SK-N-SH (cell line): Measurements from ENCODE around the gene TMEM30A. TPM values are rescaled to one million over a fixed set of nuclear protein-coding genes. Genes with fewer than 3 reads are reported as not detected.

Experiments
- CTCF ChIA-PET: fragments of 300-600, 350-600 bp; formaldehyde crosslinking; extraction: SDS; loops from one replicate; lab custom pipeline; 2021; lab: Yijun Ruan, JAX
- POLR2A ChIA-PET: fragments of 350-600 bp; sonication (Branson Sonifier 250); formaldehyde crosslinking; extraction: SDS; loops from one replicate; lab custom pipeline; 2020; ENCODE audit warnings: antibody characterized with exemption, inconsistent platforms; lab: Yijun Ruan, JAX
- DNase-seq: peaks from one replicate; pipeline ENCODE4 v3.0.0; 2012
- H2AFZ ChIP-seq: fragments of 200-600 bp; sonication (generic); 2 replicates; pipeline ENCODE4 v1.8.1; 2016; ENCODE audit warnings: antibody characterized with exemption, mild to moderate bottlenecking, low read depth
- H3F3A ChIP-seq: fragments of 200-600 bp; sonication (generic); replicated peaks from 2 replicates; pipeline ENCODE3; 2016; ENCODE audit warnings: antibody characterized with exemption, mild to moderate bottlenecking; ENCODE audit not compliant: insufficient read depth
- H3K27ac ChIP-seq, 2 experiments: fragments of 200-500 bp in 1 of 2; fragments of 200-600 bp in 1 of 2; sonication (Bioruptor generic) in 1 of 2; sonication (generic), shearing (Covaris generic) in 1 of 2; 2 replicates each; pipeline versions ENCODE4 v1.5.1 to v1.6.1; 2014 to 2016; ENCODE audit warnings: low read depth in 2 of 2, inconsistent platforms in 1 of 2, low read length in 1 of 2, mild to moderate bottlenecking in 1 of 2, mixed read lengths in 1 of 2
- H3K27me3 ChIP-seq: fragments of 200-600 bp; sonication (generic), shearing (Covaris generic); 2 replicates; pipeline ENCODE4 v1.6.1; 2016; ENCODE audit warnings: mixed run types; ENCODE audit not compliant: insufficient read depth
- H3K36me3 ChIP-seq, 2 experiments: fragments of 200-500 bp in 1 of 2; fragments of 200-600 bp in 1 of 2; sonication (Bioruptor generic) in 1 of 2; sonication (generic) in 1 of 2; replicated peaks in 1 of 2; 2 replicates each; pipeline versions ENCODE3 to v1.5.1; 2014 to 2016; ENCODE audit warnings: low read length in 1 of 2, mild to moderate bottlenecking in 1 of 2; ENCODE audit not compliant: insufficient read depth in 2 of 2, control insufficient read depth in 1 of 2
- H3K4me1 ChIP-seq, 2 experiments: fragments of 200-500 bp in 1 of 2; fragments of 200-600 bp in 1 of 2; sonication (Bioruptor generic) in 1 of 2; sonication (generic), shearing (Covaris generic) in 1 of 2; 2 replicates each; pipeline versions ENCODE4 v1.5.1 to v1.6.1; 2014 to 2016; ENCODE audit warnings: low read depth in 1 of 2, low read length in 1 of 2, mixed run types in 1 of 2; ENCODE audit not compliant: insufficient read depth in 2 of 2, control insufficient read depth in 1 of 2
- H3K4me2 ChIP-seq: fragments of 200-600 bp; sonication (generic), shearing (Covaris generic); 2 replicates; pipeline ENCODE4 v1.6.1; 2017; ENCODE audit warnings: mixed run types
- H3K4me3 ChIP-seq, 2 experiments: fragments of 200-500 bp in 1 of 2; fragments of 200-600 bp in 1 of 2; sonication (Bioruptor generic) in 1 of 2; sonication (generic), shearing (Covaris generic) in 1 of 2; 2 replicates each; pipeline versions ENCODE4 v1.5.1 to v1.8.1; 2014 to 2016; ENCODE audit warnings: low read depth in 2 of 2, inconsistent platforms in 1 of 2, low read length in 1 of 2, mild to moderate bottlenecking in 1 of 2, mixed read lengths in 1 of 2, moderate library complexity in 1 of 2
- H3K79me2 ChIP-seq: fragments of 200-600 bp; sonication (generic); 2 replicates; pipeline ENCODE4 v1.8.1; 2017; ENCODE audit warnings: mild to moderate bottlenecking; ENCODE audit not compliant: insufficient read depth
- H3K9ac ChIP-seq: fragments of 200-600 bp; sonication (generic); 2 replicates; pipeline ENCODE4 v1.6.1; 2017; ENCODE audit warnings: mixed run types
- H3K9me2 ChIP-seq: fragments of 200-600 bp; sonication (generic); 2 replicates; pipeline ENCODE4 v1.6.1; 2017; ENCODE audit warnings: mixed run types
- H3K9me3 ChIP-seq: fragments of 200-600 bp; sonication (generic); 2 replicates; pipeline ENCODE4 v1.6.1; 2017; ENCODE audit warnings: mixed run types, mild to moderate bottlenecking, moderate library complexity
- H4K20me1 ChIP-seq: fragments of 200-600 bp; sonication (generic); 2 replicates; pipeline ENCODE4 v1.6.1; 2017; ENCODE audit warnings: mild to moderate bottlenecking, mixed run types; ENCODE audit not compliant: insufficient read depth
- ELF1 ChIP-seq: IDR thresholded peaks from 2 replicates; pipeline ENCODE4 v1.4.0; 2012
- EP300 ChIP-seq, 2 experiments: IDR thresholded peaks; 2 replicates each; pipeline versions ENCODE4 v1.4.0 to v1.6.1; 2012; ENCODE audit warnings: borderline replicate concordance in 1 of 2, low read depth in 1 of 2, low read length in 1 of 2
- FOSL2 ChIP-seq: IDR thresholded peaks from 2 replicates; pipeline ENCODE4 v1.4.0; 2012; ENCODE audit warnings: low read depth, mild to moderate bottlenecking, moderate library complexity, borderline replicate concordance
- FOXM1 ChIP-seq: IDR thresholded peaks from 2 replicates; pipeline ENCODE4 v1.4.0; 2012; ENCODE audit warnings: low read depth, mild to moderate bottlenecking
- GATA2 ChIP-seq: sonication (generic); formaldehyde crosslinking; IDR thresholded peaks from 2 replicates; pipeline ENCODE4 v1.5.0; 2020; ENCODE audit warnings: mild to moderate bottlenecking, missing genetic modification reagents
- IRF3 ChIP-seq: fragments of 150-350 bp; IDR thresholded peaks from 2 replicates; pipeline ENCODE4 v1.6.1; 2016; ENCODE audit warnings: mild to moderate bottlenecking, low read depth, low read length
- JUND ChIP-seq: IDR thresholded peaks from 2 replicates; pipeline ENCODE4 v1.4.0; 2012
- MEF2A ChIP-seq: IDR thresholded peaks from 2 replicates; pipeline ENCODE4 v1.4.0; 2012; ENCODE audit warnings: low read depth, borderline replicate concordance
- MXI1 ChIP-seq: IDR thresholded peaks from 2 replicates; pipeline ENCODE4 v1.6.1; 2012; ENCODE audit warnings: mild to moderate bottlenecking, low read depth, low read length, improper control_type of control experiment
- NFIC ChIP-seq: IDR thresholded peaks from 2 replicates; pipeline ENCODE4 v1.4.0; 2012; ENCODE audit warnings: borderline replicate concordance
- POLR2AphosphoS5 ChIP-seq: IDR thresholded peaks from 2 replicates; pipeline ENCODE4 v1.6.1; 2012; ENCODE audit warnings: low read depth, low read length
- RXRA ChIP-seq: IDR thresholded peaks from 2 replicates; pipeline ENCODE4 v1.4.0; 2012; ENCODE audit warnings: low read depth, mild to moderate bottlenecking, borderline replicate concordance
- SIN3A ChIP-seq: IDR thresholded peaks from 2 replicates; pipeline ENCODE4 v1.6.1; 2012; ENCODE audit warnings: low read depth, mild to moderate bottlenecking, low read length, moderate library complexity, borderline replicate concordance
- TCF12 ChIP-seq: IDR thresholded peaks from 2 replicates; pipeline ENCODE4 v1.4.0; 2012
- TEAD4 ChIP-seq: IDR thresholded peaks from 2 replicates; pipeline ENCODE4 v1.4.0; 2012; ENCODE audit warnings: mild to moderate bottlenecking, borderline replicate concordance; ENCODE audit not compliant: insufficient read depth
- YY1 ChIP-seq: IDR thresholded peaks from 2 replicates; pipeline ENCODE4 v1.4.0; 2012; ENCODE audit warnings: low read depth, mild to moderate bottlenecking
- WGBS: methylation state at CpG from one replicate; pipeline ENCODE4 v1.1.6; 2017; ENCODE audit warnings: low lambda C conversion rate; 5-methylcytosine and 5-hydroxymethylcytosine counted together
- polyA plus RNA-seq, 3 experiments: library from polyadenylated mRNA; depleted of rRNA; stranded (reverse); fragments of >200 nt; gene quantifications; 2 replicates each; pipeline ENCODE4 v1.2.3, GENCODE V29; 2012
- TF ChIP-seq, protein P1 (sequence below): IDR thresholded peaks from 2 replicates; pipeline ENCODE4 v1.4.0; 2012; ENCODE audit warnings: low read depth, borderline replicate concordance
- TF ChIP-seq, protein P2 (sequence below): IDR thresholded peaks from 2 replicates; pipeline ENCODE4; 2012
- TF ChIP-seq, protein P3 (sequence below): IDR thresholded peaks from 2 replicates; pipeline ENCODE4 v1.6.1; 2012; ENCODE audit warnings: mild to moderate bottlenecking, low read depth, low read length, moderate library complexity

TMEM30A gene
- polyA plus RNA-seq, 1 of the 3 experiments (the other 2 are of a cell fraction), result 22.8 TPM

GRCh38 chr6:75278474-75279077 is 6.0 kb downstream of the TMEM30A start:
- TF ChIP-seq YY1 (no peak), GATA2 (CRISPR knock-in tag) (no peak), NFIC (peak; percentile 7; the same call in 1 of the 2 replicates), IRF3 (no peak), FOXM1 (no peak), JUND (no peak), MEF2A (no peak)
- TF ChIP-seq, protein P1, sequence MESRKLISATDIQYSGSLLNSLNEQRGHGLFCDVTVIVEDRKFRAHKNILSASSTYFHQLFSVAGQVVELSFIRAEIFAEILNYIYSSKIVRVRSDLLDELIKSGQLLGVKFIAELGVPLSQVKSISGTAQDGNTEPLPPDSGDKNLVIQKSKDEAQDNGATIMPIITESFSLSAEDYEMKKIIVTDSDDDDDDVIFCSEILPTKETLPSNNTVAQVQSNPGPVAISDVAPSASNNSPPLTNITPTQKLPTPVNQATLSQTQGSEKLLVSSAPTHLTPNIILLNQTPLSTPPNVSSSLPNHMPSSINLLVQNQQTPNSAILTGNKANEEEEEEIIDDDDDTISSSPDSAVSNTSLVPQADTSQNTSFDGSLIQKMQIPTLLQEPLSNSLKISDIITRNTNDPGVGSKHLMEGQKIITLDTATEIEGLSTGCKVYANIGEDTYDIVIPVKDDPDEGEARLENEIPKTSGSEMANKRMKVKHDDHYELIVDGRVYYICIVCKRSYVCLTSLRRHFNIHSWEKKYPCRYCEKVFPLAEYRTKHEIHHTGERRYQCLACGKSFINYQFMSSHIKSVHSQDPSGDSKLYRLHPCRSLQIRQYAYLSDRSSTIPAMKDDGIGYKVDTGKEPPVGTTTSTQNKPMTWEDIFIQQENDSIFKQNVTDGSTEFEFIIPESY, result no peak
- CTCF ChIA-PET, result interaction anchor here (1.3 to 5.9 kb wide), 3 partner anchors 9 to 249 kb away, joined by 3 to 51 read pairs (median 3); no protein-coding TSS in a partner anchor
- no peaks in the 10 kb centered on the region for H3K9me3 ChIP-seq
- 63% methylated on average over 4 of the region's 4 CpGs for WGBS
- POLR2A ChIA-PET, result no interaction called here
- H3K79me2 ChIP-seq, result peaks cover 94% of the 10 kb centered on the region
- no peaks in the 10 kb centered on the region for H3K9me2 ChIP-seq
- H3K36me3 ChIP-seq, result peaks cover 4 to 16% of the 10 kb centered on the region in 2 experiments
- no peak overlapping the region for H3K4me3 ChIP-seq
- H3K9ac ChIP-seq, result no peak overlapping the region
- no peak for DNase-seq
- peak overlapping the region in 1 of 2 experiments; percentile 58; a peak in 2 of 4 replicates for H3K27ac ChIP-seq
- H3K4me2 ChIP-seq, result 0 out of 2 replicates have a peak overlapping the region, but pooled peaks have one; percentile 82
- no peaks in the 10 kb centered on the region for H3K27me3 ChIP-seq
- H3F3A ChIP-seq, result peaks cover 31% of the 10 kb centered on the region
- H4K20me1 ChIP-seq, result peaks cover 48% of the 10 kb centered on the region
- peaks cover 27 to 43% of the 10 kb centered on the region in 2 experiments for H3K4me1 ChIP-seq
- no peak overlapping the region for H2AFZ ChIP-seq

GRCh38 chr6:75275067-75275466 is 9.5 kb downstream of the TMEM30A start:
- Histone ChIP-seq H3K79me2 (peaks cover 94% of the 10 kb centered on the region), H2AFZ (no peak overlapping the region), H3F3A (peaks cover 31% of the 10 kb centered on the region), H3K4me1 (peaks cover 19 to 39% of the 10 kb centered on the region in 2 experiments), H3K27ac (peak overlapping the region in 1 of 2 experiments; percentile 96; a peak in 2 of 4 replicates), H3K9me2 (no peaks in the 10 kb centered on the region), H3K9me3 (no peaks in the 10 kb centered on the region), H3K4me3 (no peak overlapping the region), H3K36me3 (peaks cover 22 to 26% of the 10 kb centered on the region in 2 experiments), H3K4me2 (peak overlapping the region; percentile 59), H4K20me1 (peaks cover 15% of the 10 kb centered on the region; the same call in 1 of the 2 replicates), H3K9ac (no peak overlapping the region), H3K27me3 (no peaks in the 10 kb centered on the region)
- DNase-seq, result no peak
- peak; percentile 32; the same call in 1 of the 2 replicates for TF ChIP-seq POLR2AphosphoS5
- TF ChIP-seq, protein P2, sequence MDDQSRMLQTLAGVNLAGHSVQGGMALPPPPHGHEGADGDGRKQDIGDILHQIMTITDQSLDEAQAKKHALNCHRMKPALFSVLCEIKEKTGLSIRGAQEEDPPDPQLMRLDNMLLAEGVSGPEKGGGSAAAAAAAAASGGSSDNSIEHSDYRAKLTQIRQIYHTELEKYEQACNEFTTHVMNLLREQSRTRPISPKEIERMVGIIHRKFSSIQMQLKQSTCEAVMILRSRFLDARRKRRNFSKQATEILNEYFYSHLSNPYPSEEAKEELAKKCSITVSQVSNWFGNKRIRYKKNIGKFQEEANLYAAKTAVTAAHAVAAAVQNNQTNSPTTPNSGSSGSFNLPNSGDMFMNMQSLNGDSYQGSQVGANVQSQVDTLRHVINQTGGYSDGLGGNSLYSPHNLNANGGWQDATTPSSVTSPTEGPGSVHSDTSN, result peak; percentile 83
- TF ChIP-seq MXI1, result no peak
- TF ChIP-seq RXRA, result peak; percentile 84; the same call in 1 of the 2 replicates
- TF ChIP-seq, protein P3, sequence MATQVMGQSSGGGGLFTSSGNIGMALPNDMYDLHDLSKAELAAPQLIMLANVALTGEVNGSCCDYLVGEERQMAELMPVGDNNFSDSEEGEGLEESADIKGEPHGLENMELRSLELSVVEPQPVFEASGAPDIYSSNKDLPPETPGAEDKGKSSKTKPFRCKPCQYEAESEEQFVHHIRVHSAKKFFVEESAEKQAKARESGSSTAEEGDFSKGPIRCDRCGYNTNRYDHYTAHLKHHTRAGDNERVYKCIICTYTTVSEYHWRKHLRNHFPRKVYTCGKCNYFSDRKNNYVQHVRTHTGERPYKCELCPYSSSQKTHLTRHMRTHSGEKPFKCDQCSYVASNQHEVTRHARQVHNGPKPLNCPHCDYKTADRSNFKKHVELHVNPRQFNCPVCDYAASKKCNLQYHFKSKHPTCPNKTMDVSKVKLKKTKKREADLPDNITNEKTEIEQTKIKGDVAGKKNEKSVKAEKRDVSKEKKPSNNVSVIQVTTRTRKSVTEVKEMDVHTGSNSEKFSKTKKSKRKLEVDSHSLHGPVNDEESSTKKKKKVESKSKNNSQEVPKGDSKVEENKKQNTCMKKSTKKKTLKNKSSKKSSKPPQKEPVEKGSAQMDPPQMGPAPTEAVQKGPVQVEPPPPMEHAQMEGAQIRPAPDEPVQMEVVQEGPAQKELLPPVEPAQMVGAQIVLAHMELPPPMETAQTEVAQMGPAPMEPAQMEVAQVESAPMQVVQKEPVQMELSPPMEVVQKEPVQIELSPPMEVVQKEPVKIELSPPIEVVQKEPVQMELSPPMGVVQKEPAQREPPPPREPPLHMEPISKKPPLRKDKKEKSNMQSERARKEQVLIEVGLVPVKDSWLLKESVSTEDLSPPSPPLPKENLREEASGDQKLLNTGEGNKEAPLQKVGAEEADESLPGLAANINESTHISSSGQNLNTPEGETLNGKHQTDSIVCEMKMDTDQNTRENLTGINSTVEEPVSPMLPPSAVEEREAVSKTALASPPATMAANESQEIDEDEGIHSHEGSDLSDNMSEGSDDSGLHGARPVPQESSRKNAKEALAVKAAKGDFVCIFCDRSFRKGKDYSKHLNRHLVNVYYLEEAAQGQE, result no peak
- TF ChIP-seq TCF12, result peak; percentile 60
- TF ChIP-seq EP300 (IDR thresholded peaks at IDR 0.05; ENCODE audit: borderline replicate concordance in 1 of 2, low read depth in 1 of 2, low read length in 1 of 2), result peak in 1 of 2 experiments; percentile 50; a peak in 1 of 4 replicates
- no peak for TF ChIP-seq SIN3A
- TF ChIP-seq NFIC, result no peak; the same call in 1 of the 2 replicates
- peak; percentile 54; the same call in 1 of the 2 replicates for TF ChIP-seq FOSL2
- peak; percentile 82 for TF ChIP-seq JUND
- no peak; the same call in 1 of the 2 replicates for TF ChIP-seq ELF1
- TF ChIP-seq FOXM1, result 0 out of 2 replicates have a peak, but pooled peaks have one; percentile 14
- peak; percentile 43; the same call in 1 of the 2 replicates for TF ChIP-seq TEAD4
- CTCF ChIA-PET, result interaction anchor here (1.0 to 1.9 kb wide), 3 partner anchors 8 to 254 kb away, joined by 3 to 17 read pairs (median 3); no protein-coding TSS in a partner anchor
- POLR2A ChIA-PET, result no interaction called here
